SU-DHL-6 (cell line): Measurements from ENCODE around the gene LRRC46.

Experiments
- EZH2phosphoT487 ChIP-seq: fragments of 200-600 bp; sonication (generic), shearing (Covaris generic); conservative IDR thresholded peaks from 2 replicates; pipeline ENCODE4 v1.6.1; 2018; ENCODE audit warnings: mild to moderate bottlenecking, antibody characterized with exemption, low read length, moderate library complexity, mixed read lengths
- TF ChIP-seq, protein P1 (sequence below): fragments of 200-600 bp; sonication (generic); IDR thresholded peaks from one replicate; pipeline ENCODE4 v1.5.1; 2017; ENCODE audit warnings: antibody characterized with exemption, mild to moderate bottlenecking, low read length, moderate library complexity; ENCODE audit not compliant: insufficient read depth, poor library complexity, severe bottlenecking

DNA sequence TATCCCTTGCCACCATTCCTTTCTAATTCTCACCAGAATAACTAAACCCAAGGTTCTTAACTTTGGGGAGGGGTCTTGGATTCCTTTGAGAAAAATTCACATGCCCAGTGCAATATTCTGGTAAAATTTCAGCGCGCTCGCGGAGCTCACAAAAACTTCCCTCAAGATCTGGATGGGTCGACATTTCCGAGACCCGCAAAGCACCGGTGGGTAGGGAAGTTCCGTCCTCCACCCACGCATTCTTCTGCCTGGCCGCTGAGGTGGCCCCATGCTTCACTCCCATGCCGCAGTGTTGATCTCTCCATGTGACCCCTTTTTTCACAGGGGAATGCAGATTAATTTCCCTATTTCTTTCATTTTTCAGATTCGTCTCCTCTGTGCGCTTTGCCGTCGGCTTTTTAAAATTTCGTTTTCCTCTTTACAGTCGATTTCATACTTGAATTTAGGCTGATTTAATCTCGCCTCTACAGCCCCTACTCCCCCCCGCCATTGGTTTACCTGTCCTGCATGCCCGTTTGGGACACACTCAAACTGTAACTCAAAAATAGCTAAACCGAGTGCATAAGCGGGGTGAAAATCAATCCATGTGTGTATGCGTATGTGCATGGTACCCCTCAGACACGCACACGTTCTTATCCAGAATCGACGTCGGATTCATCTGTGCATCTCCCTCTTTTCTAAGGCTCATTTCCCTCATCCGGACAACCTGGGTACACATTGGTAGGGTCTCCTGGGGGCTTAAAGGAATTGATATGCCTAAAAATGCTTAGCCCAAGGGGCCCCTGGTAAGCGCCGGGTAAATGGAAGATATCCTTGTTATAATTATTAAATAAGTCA, 20.9 kb downstream of the LRRC46 start:
- TF ChIP-seq, protein P1, sequence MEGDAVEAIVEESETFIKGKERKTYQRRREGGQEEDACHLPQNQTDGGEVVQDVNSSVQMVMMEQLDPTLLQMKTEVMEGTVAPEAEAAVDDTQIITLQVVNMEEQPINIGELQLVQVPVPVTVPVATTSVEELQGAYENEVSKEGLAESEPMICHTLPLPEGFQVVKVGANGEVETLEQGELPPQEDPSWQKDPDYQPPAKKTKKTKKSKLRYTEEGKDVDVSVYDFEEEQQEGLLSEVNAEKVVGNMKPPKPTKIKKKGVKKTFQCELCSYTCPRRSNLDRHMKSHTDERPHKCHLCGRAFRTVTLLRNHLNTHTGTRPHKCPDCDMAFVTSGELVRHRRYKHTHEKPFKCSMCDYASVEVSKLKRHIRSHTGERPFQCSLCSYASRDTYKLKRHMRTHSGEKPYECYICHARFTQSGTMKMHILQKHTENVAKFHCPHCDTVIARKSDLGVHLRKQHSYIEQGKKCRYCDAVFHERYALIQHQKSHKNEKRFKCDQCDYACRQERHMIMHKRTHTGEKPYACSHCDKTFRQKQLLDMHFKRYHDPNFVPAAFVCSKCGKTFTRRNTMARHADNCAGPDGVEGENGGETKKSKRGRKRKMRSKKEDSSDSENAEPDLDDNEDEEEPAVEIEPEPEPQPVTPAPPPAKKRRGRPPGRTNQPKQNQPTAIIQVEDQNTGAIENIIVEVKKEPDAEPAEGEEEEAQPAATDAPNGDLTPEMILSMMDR: no peak
- peak; percentile 97 for TF ChIP-seq EZH2phosphoT487
